ENCODE data around the gene SPATA20.

GRCh38 chr17:50507871-50508572 is 39.0 kb upstream of the SPATA20 start, which contains the start of gene MYCBPAP:
- TF ChIP-seq CTCF (IDR thresholded peaks at IDR 0.05) (peak; percentile 39), POLR2A (IDR thresholded peaks at IDR 0.05; ENCODE audit: low read length) (no peak), ELK1 (IDR thresholded peaks at IDR 0.05; ENCODE audit: low read depth, low read length) (no peak), REST (IDR thresholded peaks at IDR 0.05) (no peak), BHLHE40 (IDR thresholded peaks at IDR 0.05; ENCODE audit: low read depth, low read length) (no peak), RAD21 (conservative IDR thresholded peaks at IDR 0.05 in 1 of 2, IDR thresholded peaks at IDR 0.05 in 1 of 2) (no peak), SMC3 (IDR thresholded peaks at IDR 0.05) (0 out of 3 replicates have a peak, but pooled peaks have one; percentile 24), TP53 (CRISPR knock-in tag; IDR thresholded peaks at IDR 0.05) (no peak), RFX5 (IDR thresholded peaks at IDR 0.05) (no peak), CBX2 (IDR thresholded peaks at IDR 0.05; ENCODE audit: borderline replicate concordance, low read depth) (no peak), MAZ (IDR thresholded peaks at IDR 0.05; ENCODE audit: borderline replicate concordance, low read depth, low read length) (no peak), RNF2 (IDR thresholded peaks at IDR 0.05; ENCODE audit: borderline replicate concordance, low read depth) (no peak), KDM1A (IDR thresholded peaks at IDR 0.05; ENCODE audit: low read depth) (no peak)

Data from A549 (cell line).